IMR-90 (cell line): ENCODE data around the gene SLC17A5. TPM values are rescaled to one million over a fixed set of nuclear protein-coding genes. Genes with fewer than 3 reads are reported as not detected.

ENCODE experiments used
- ATAC-seq: fragments of 200-7000 bp; cut with Tn5 transposase; 2 replicates; pipeline ENCODE4 v1.9.1; 2020; ENCODE audit warnings: low read depth, mild to moderate bottlenecking, moderate library complexity
- BruUV-seq: library from RNA; stranded (reverse); fragments of 400-500 nt; replicated peaks from 2 replicates; lab custom pipeline; 2021; lab: Mats Ljungman, UMichigan
- CTCF ChIA-PET: fragments of 300-600 bp; formaldehyde crosslinking; extraction: SDS; loops from one replicate; lab custom pipeline; 2021; ENCODE audit warnings: antibody characterized with exemption; lab: Yijun Ruan, JAX
- POLR2A ChIA-PET: fragments of 300-600 bp; sonication (Branson Sonifier 250); formaldehyde crosslinking; loops from one replicate; lab custom pipeline; 2022; ENCODE audit warnings: antibody characterized with exemption; ENCODE audit not compliant: unreplicated experiment; lab: Charles Lee
- DNase-seq: peaks from one replicate; pipeline ENCODE4 v3.0.0; 2013
- H2AFZ ChIP-seq: replicated peaks from 2 replicates; pipeline ENCODE3; 2013; ENCODE audit warnings: low read length, mild to moderate bottlenecking; ENCODE audit not compliant: poor library complexity
- H2AK5ac ChIP-seq: 2 replicates; pipeline ENCODE4 v1.6.1; 2013; ENCODE audit warnings: low read depth, low read length, inconsistent platforms
- H2AK9ac ChIP-seq: replicated peaks from 2 replicates; pipeline ENCODE3; 2013; ENCODE audit warnings: mild to moderate bottlenecking, low read depth, low read length, moderate library complexity; ENCODE audit not compliant: poor library complexity
- H2BK120ac ChIP-seq: 2 replicates; pipeline ENCODE4 v1.6.1; 2013; ENCODE audit warnings: low read depth, low read length, inconsistent platforms
- H2BK15ac ChIP-seq: 3 replicates; pipeline ENCODE4 v1.6.1; 2013; ENCODE audit warnings: low read depth, low read length, inconsistent platforms
- H2BK20ac ChIP-seq: 2 replicates; pipeline ENCODE4 v1.6.1; 2013; ENCODE audit warnings: low read depth, mild to moderate bottlenecking, inconsistent platforms, low read length, moderate library complexity
- H2BK5ac ChIP-seq: 2 replicates; pipeline ENCODE4 v1.6.1; 2013; ENCODE audit warnings: mild to moderate bottlenecking, low read depth, low read length, inconsistent platforms; ENCODE audit not compliant: poor library complexity, severe bottlenecking
- H3K14ac ChIP-seq: replicated peaks from 2 replicates; pipeline ENCODE4 v1.6.1; 2013; ENCODE audit warnings: low read depth, low read length, inconsistent platforms
- H3K18ac ChIP-seq: 2 replicates; pipeline ENCODE4 v1.6.1; 2013; ENCODE audit warnings: low read depth, low read length, control low read depth
- H3K23ac ChIP-seq: 2 replicates; pipeline ENCODE4 v1.6.1; 2013; ENCODE audit warnings: low read depth, low read length, inconsistent platforms
- H3K27ac ChIP-seq: 2 replicates; pipeline ENCODE4 v1.5.1; 2013; ENCODE audit warnings: mild to moderate bottlenecking, control low read depth, low read length; ENCODE audit not compliant: insufficient read depth
- H3K27me3 ChIP-seq: 2 replicates; pipeline ENCODE4 v1.6.1; 2013; ENCODE audit warnings: low read length; ENCODE audit not compliant: control insufficient read depth, insufficient read depth
- H3K36me3 ChIP-seq: 2 replicates; pipeline ENCODE4 v1.6.1; 2013; ENCODE audit warnings: low read length, mixed read lengths; ENCODE audit not compliant: control insufficient read depth, insufficient read depth
- H3K4ac ChIP-seq: 2 replicates; pipeline ENCODE4 v1.6.1; 2013; ENCODE audit warnings: low read depth, low read length, inconsistent platforms
- H3K4me1 ChIP-seq: 2 replicates; pipeline ENCODE4 v1.6.1; 2013; ENCODE audit warnings: low read length, mixed read lengths; ENCODE audit not compliant: control insufficient read depth, insufficient read depth
- H3K4me2 ChIP-seq: 2 replicates; pipeline ENCODE4 v1.6.1; 2013; ENCODE audit warnings: low read depth, mild to moderate bottlenecking, control low read depth, low read length, moderate library complexity
- H3K4me3 ChIP-seq: 2 replicates; pipeline ENCODE4 v1.5.1; 2013; ENCODE audit warnings: low read depth, mild to moderate bottlenecking, control low read depth, low read length, moderate library complexity; ENCODE audit not compliant: insufficient read depth
- H3K56ac ChIP-seq: 2 replicates; pipeline ENCODE4 v1.6.1; 2013; ENCODE audit warnings: low read length, inconsistent platforms; ENCODE audit not compliant: insufficient read depth; ENCODE audit errors: extremely low read depth
- H3K79me1 ChIP-seq, 2 experiments: 2 replicates each; pipeline ENCODE4 v1.6.1; 2013; ENCODE audit warnings: low read length in 2 of 2, inconsistent platforms in 1 of 2, low read depth in 1 of 2
- H3K9ac ChIP-seq: 2 replicates; pipeline ENCODE4 v1.6.1; 2013; ENCODE audit warnings: low read depth, low read length, control low read depth
- H3K9me1 ChIP-seq: 2 replicates; pipeline ENCODE4 v1.6.1; 2013; ENCODE audit warnings: low read length, inconsistent platforms; ENCODE audit not compliant: insufficient read depth
- H3K9me3 ChIP-seq: 2 replicates; pipeline ENCODE4 v1.6.1; 2013; ENCODE audit warnings: low read length; ENCODE audit not compliant: control insufficient read depth, insufficient read depth
- H4K20me1 ChIP-seq: 2 replicates; pipeline ENCODE4 v1.6.1; 2013; ENCODE audit warnings: low read length, inconsistent platforms; ENCODE audit not compliant: insufficient read depth
- H4K5ac ChIP-seq: 2 replicates; pipeline ENCODE4 v1.6.1; 2013; ENCODE audit warnings: mild to moderate bottlenecking, low read depth, low read length, control low read depth
- H4K8ac ChIP-seq, 2 experiments: 2 replicates each; pipeline ENCODE4 v1.6.1; 2013; ENCODE audit warnings: low read depth in 2 of 2, low read length in 2 of 2, control low read depth in 1 of 2, inconsistent platforms in 1 of 2
- H4K91ac ChIP-seq: 2 replicates; pipeline ENCODE4 v1.6.1; 2013; ENCODE audit warnings: low read depth, low read length, inconsistent platforms; ENCODE audit not compliant: insufficient read depth
- BHLHE40 ChIP-seq: fragments of 150-350 bp; IDR thresholded peaks from 2 replicates; pipeline ENCODE4 v1.6.1; 2016; ENCODE audit warnings: mild to moderate bottlenecking, low read depth, low read length
- CEBPB ChIP-seq: IDR thresholded peaks from 2 replicates; pipeline ENCODE4 v1.6.1; 2012; ENCODE audit warnings: low read depth, low read length, improper control_type of control experiment
- CHD1 ChIP-seq: IDR thresholded peaks from 2 replicates; pipeline ENCODE4 v1.6.1; 2012; ENCODE audit warnings: low read depth, low read length, improper control_type of control experiment
- FOS ChIP-seq: fragments of 150-350 bp; IDR thresholded peaks from 2 replicates; pipeline ENCODE4 v1.6.1; 2016; ENCODE audit warnings: low read depth, low read length
- MAFK ChIP-seq: IDR thresholded peaks from 2 replicates; pipeline ENCODE4 v1.6.1; 2012; ENCODE audit warnings: low read depth, low read length, improper control_type of control experiment
- MAZ ChIP-seq: IDR thresholded peaks from 2 replicates; pipeline ENCODE4 v1.6.1; 2012; ENCODE audit warnings: low read depth, mild to moderate bottlenecking, low read length, improper control_type of control experiment, moderate library complexity, borderline replicate concordance
- MXI1 ChIP-seq: IDR thresholded peaks from 2 replicates; pipeline ENCODE4 v1.6.1; 2012; ENCODE audit warnings: low read depth, mild to moderate bottlenecking, low read length, moderate library complexity, borderline replicate concordance
- NFE2L2 ChIP-seq: fragments of 150-350 bp; IDR thresholded peaks from 2 replicates; pipeline ENCODE4 v1.6.1; 2016; ENCODE audit warnings: low read depth, mild to moderate bottlenecking, low read length
- POLR2A ChIP-seq: IDR thresholded peaks from 2 replicates; pipeline ENCODE4 v1.6.1; 2012; ENCODE audit warnings: mild to moderate bottlenecking, low read depth, low read length
- RAD21 ChIP-seq: IDR thresholded peaks from 2 replicates; pipeline ENCODE4 v1.6.1; 2012; ENCODE audit warnings: low read length, improper control_type of control experiment
- RCOR1 ChIP-seq: IDR thresholded peaks from 2 replicates; pipeline ENCODE4 v1.6.1; 2012; ENCODE audit warnings: mild to moderate bottlenecking, low read length, improper control_type of control experiment; ENCODE audit not compliant: insufficient replicate concordance
- RFX5 ChIP-seq: IDR thresholded peaks from 2 replicates; pipeline ENCODE4 v1.8.0; 2012; ENCODE audit warnings: low read depth, mild to moderate bottlenecking, low read length, moderate library complexity
- SMC3 ChIP-seq: fragments of 150-350 bp; IDR thresholded peaks from 2 replicates; pipeline ENCODE4 v1.6.1; 2016; ENCODE audit warnings: low read depth, mild to moderate bottlenecking, antibody characterized with exemption, low read length, moderate library complexity
- WGBS, 2 experiments: methylation state at CpG; one replicate each; pipeline versions ENCODE4 v1.1.5 to v1.1.7; 2013; ENCODE audit warnings: missing lambda C conversion rate in 2 of 2; ENCODE audit not compliant: insufficient read length in 1 of 2; ENCODE audit errors: extremely low coverage in 2 of 2; 5-methylcytosine and 5-hydroxymethylcytosine counted together
- dilution Hi-C: fragments of 300-500 bp; cut with HindIII; formaldehyde crosslinking; loops from one replicate; pipeline ENCODE4 v1.14.3; 2018; ENCODE audit warnings: low sequenced_read_pairs; ENCODE audit not compliant: unreplicated experiment
- in situ Hi-C: fragments of 300-500 bp; cut with MboI; formaldehyde crosslinking; loops from 3 replicates; pipeline ENCODE4 v1.14.3; 2019; ENCODE audit warnings: low sequenced_read_pairs, inconsistent platforms, mixed read lengths
- intact Hi-C: fragments of 100-400 bp; cut with micrococcal nuclease; formaldehyde crosslinking; loops from 2 replicates; pipeline ENCODE4 v1.10.0; 2022
- polyA plus RNA-seq, 3 experiments: library from polyadenylated mRNA; depleted of rRNA; stranded (reverse); fragments of >200 nt; gene quantifications; 2 replicates each; pipeline ENCODE4 v1.2.3, GENCODE V29; 2012; ENCODE audit warnings: low replicate concordance in 1 of 3
- total RNA-seq: library from RNA; depleted of rRNA; stranded (reverse); fragments of >200 nt; gene quantifications from 2 replicates; pipeline ENCODE4 v1.2.3, GENCODE V29; 2012
- TF ChIP-seq, protein P1 (sequence below): conservative IDR thresholded peaks from 2 replicates; pipeline ENCODE4 v1.5.1; 2012; ENCODE audit warnings: mild to moderate bottlenecking, low read depth, low read length, improper control_type of control experiment
- TF ChIP-seq, protein P2 (sequence below): fragments of 150-350 bp; IDR thresholded peaks from 2 replicates; pipeline ENCODE4 v1.6.1; 2017; ENCODE audit warnings: mild to moderate bottlenecking, antibody characterized with exemption, low read length, low read depth
- TF ChIP-seq, protein P3 (sequence below): fragments of 150-350 bp; IDR thresholded peaks from 2 replicates; pipeline ENCODE4 v1.6.1; 2016; ENCODE audit warnings: low read depth, mild to moderate bottlenecking, low read length, moderate library complexity, borderline replicate concordance

SLC17A5 gene
- total and polyA plus RNA-seq, 2 of the 4 experiments (the other 2 are of a cell fraction) = 20.8 to 27.2 TPM

DNA sequence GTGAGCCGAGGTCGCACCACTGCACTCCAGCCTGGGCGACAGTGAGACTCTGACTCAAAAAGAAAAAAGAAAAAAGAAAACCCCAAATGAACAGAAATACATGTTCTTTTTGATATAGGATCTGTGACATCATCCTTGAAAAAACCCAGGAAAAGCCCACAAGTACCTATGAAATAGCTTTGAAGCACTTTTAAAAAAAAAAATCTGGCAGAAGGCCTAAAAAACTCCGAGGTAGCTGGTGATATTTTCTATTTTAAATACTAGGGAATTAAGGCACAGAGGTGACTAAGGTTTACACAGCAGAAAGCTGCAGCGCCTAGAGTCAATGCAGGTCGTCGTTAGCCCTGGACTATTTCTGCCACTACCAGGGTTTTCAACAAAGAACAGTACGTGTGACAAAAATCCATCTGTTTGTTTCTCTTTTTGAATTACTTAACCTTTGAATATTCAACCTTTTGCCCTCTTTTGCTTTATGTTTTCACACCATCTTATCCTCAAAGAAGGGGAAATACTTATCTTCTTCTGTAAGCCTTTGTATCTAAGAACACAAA, 93.5 kb downstream of the SLC17A5 start:
- no peak overlapping the region for H3K9ac ChIP-seq
- no peak overlapping the region for H3K14ac ChIP-seq
- H2AFZ ChIP-seq = no peak overlapping the region
- H3K9me1 ChIP-seq = no peaks in the 10 kb centered on the region
- ATAC-seq (no peak), DNase-seq (no peak)
- H4K20me1 ChIP-seq = no peaks in the 10 kb centered on the region
- H2AK5ac ChIP-seq = no peak overlapping the region
- H3K4me2 ChIP-seq = peak overlapping the region; percentile 44; the same call in 1 of the 2 replicates
- H4K8ac ChIP-seq = no peak overlapping the region
- H2AK9ac ChIP-seq = no peak overlapping the region
- H3K4me3 ChIP-seq = no peak overlapping the region
- in situ Hi-C loops = no loop called here
- H2BK20ac ChIP-seq = no peak overlapping the region
- intact Hi-C loops = no loop called here
- H3K79me1 ChIP-seq = no peaks in the 10 kb centered on the region
- no peak overlapping the region for H3K23ac ChIP-seq
- no TSS peak for BruUV-seq
- H3K4ac ChIP-seq = no peak overlapping the region
- H2BK120ac ChIP-seq = no peak overlapping the region
- H3K27me3 ChIP-seq = no peaks in the 10 kb centered on the region
- TF ChIP-seq MAFK (no peak), RFX5 (no peak), MXI1 (no peak), POLR2A (no peak), CEBPB (no peak), NFE2L2 (no peak), RCOR1 (no peak), FOS (no peak), SMC3 (no peak), MAZ (no peak), BHLHE40 (no peak), RAD21 (no peak), CHD1 (no peak)
- TF ChIP-seq, protein P1, sequence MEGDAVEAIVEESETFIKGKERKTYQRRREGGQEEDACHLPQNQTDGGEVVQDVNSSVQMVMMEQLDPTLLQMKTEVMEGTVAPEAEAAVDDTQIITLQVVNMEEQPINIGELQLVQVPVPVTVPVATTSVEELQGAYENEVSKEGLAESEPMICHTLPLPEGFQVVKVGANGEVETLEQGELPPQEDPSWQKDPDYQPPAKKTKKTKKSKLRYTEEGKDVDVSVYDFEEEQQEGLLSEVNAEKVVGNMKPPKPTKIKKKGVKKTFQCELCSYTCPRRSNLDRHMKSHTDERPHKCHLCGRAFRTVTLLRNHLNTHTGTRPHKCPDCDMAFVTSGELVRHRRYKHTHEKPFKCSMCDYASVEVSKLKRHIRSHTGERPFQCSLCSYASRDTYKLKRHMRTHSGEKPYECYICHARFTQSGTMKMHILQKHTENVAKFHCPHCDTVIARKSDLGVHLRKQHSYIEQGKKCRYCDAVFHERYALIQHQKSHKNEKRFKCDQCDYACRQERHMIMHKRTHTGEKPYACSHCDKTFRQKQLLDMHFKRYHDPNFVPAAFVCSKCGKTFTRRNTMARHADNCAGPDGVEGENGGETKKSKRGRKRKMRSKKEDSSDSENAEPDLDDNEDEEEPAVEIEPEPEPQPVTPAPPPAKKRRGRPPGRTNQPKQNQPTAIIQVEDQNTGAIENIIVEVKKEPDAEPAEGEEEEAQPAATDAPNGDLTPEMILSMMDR = no peak
- TF ChIP-seq, protein P2, sequence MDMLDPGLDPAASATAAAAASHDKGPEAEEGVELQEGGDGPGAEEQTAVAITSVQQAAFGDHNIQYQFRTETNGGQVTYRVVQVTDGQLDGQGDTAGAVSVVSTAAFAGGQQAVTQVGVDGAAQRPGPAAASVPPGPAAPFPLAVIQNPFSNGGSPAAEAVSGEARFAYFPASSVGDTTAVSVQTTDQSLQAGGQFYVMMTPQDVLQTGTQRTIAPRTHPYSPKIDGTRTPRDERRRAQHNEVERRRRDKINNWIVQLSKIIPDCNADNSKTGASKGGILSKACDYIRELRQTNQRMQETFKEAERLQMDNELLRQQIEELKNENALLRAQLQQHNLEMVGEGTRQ = no peak
- TF ChIP-seq, protein P3, sequence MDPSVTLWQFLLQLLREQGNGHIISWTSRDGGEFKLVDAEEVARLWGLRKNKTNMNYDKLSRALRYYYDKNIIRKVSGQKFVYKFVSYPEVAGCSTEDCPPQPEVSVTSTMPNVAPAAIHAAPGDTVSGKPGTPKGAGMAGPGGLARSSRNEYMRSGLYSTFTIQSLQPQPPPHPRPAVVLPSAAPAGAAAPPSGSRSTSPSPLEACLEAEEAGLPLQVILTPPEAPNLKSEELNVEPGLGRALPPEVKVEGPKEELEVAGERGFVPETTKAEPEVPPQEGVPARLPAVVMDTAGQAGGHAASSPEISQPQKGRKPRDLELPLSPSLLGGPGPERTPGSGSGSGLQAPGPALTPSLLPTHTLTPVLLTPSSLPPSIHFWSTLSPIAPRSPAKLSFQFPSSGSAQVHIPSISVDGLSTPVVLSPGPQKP = no peak
- H2BK15ac ChIP-seq = no peak overlapping the region
- WGBS, 2 experiments = 50% methylated on average over 2 of the region's 8 CpGs; no CpG with 5 or more reads in 1 of the 2 experiments
- H3K27ac ChIP-seq = no peak overlapping the region
- no peak overlapping the region for H3K18ac ChIP-seq
- no peaks in the 10 kb centered on the region for H3K9me3 ChIP-seq
- H4K5ac ChIP-seq = no peak overlapping the region
- no peak overlapping the region for H2BK5ac ChIP-seq
- dilution Hi-C loops = no loop called here
- H3K4me1 ChIP-seq = peaks cover 2% of the 10 kb centered on the region; the same call in 1 of the 2 replicates
- H3K36me3 ChIP-seq = no peaks in the 10 kb centered on the region
- ChIA-PET CTCF (interaction anchor here (0.6 to 1.2 kb wide), 2 partner anchors 13 to 41 kb away, joined by 3 read pairs; no protein-coding TSS in a partner anchor), POLR2A (no interaction called here)
- no peak overlapping the region for H4K91ac ChIP-seq
- H3K56ac ChIP-seq = no peak overlapping the region
